MM.1S (cell line): Measurements from ENCODE around the gene EXOC3.

ENCODE experiments used
- DNase-seq: peaks from one replicate; pipeline ENCODE4 v3.0.0-alpha.2; 2015
- H2AFZ ChIP-seq: fragments of 300-600 bp; sonication (generic); 2 replicates; pipeline ENCODE4 v1.6.0; 2016; ENCODE audit warnings: antibody characterized with exemption, low read length
- H3F3A ChIP-seq: fragments of 300-600 bp; sonication (generic); 2 replicates; pipeline ENCODE4 v1.6.1; 2016; ENCODE audit warnings: mild to moderate bottlenecking, antibody characterized with exemption, low read length, moderate library complexity, mixed read lengths; ENCODE audit not compliant: insufficient read depth
- H3K27ac ChIP-seq: fragments of 300-600 bp; sonication (generic); 2 replicates; pipeline ENCODE4 v1.5.1; 2016; ENCODE audit warnings: mild to moderate bottlenecking, low read length
- H3K27me3 ChIP-seq: fragments of 300-600 bp; sonication (generic); replicated peaks from 2 replicates; pipeline ENCODE4 v1.6.0; 2016; ENCODE audit warnings: low read length; ENCODE audit not compliant: insufficient read depth
- H3K36me3 ChIP-seq: fragments of 300-600 bp; sonication (generic); replicated peaks from 2 replicates; pipeline ENCODE4 v1.6.1; 2016; ENCODE audit warnings: mild to moderate bottlenecking, low read length, mixed read lengths; ENCODE audit not compliant: insufficient read depth
- H3K4me1 ChIP-seq: fragments of 300-600 bp; sonication (generic); 2 replicates; pipeline ENCODE4 v1.6.1; 2016; ENCODE audit warnings: low read length, mixed read lengths
- H3K4me2 ChIP-seq: fragments of 300-600 bp; sonication (generic); 2 replicates; pipeline ENCODE4 v1.6.0; 2016; ENCODE audit warnings: low read depth, low read length
- H3K4me3 ChIP-seq: fragments of 300-600 bp; sonication (generic); 2 replicates; pipeline ENCODE4 v1.5.1; 2016; ENCODE audit warnings: low read length, mixed read lengths
- H3K79me2 ChIP-seq: fragments of 300-600 bp; sonication (generic); 2 replicates; pipeline ENCODE4 v1.6.1; 2016; ENCODE audit warnings: mixed run types, low read length, mixed read lengths
- H3K9ac ChIP-seq: fragments of 300-600 bp; sonication (generic); 2 replicates; pipeline ENCODE4 v1.6.1; 2016; ENCODE audit warnings: low read length, mixed read lengths
- H3K9me2 ChIP-seq: fragments of 300-600 bp; sonication (generic); replicated peaks from 2 replicates; pipeline ENCODE4 v1.6.1; 2016; ENCODE audit warnings: mild to moderate bottlenecking, low read length, mixed read lengths; ENCODE audit not compliant: insufficient read depth
- H3K9me3 ChIP-seq: fragments of 300-600 bp; sonication (generic); replicated peaks from 2 replicates; pipeline ENCODE4 v1.6.1; 2016; ENCODE audit warnings: mild to moderate bottlenecking, low read length, mixed read lengths; ENCODE audit not compliant: insufficient read depth
- H4K20me1 ChIP-seq: fragments of 300-600 bp; sonication (generic); 2 replicates; pipeline ENCODE4 v1.6.1; 2016; ENCODE audit warnings: mild to moderate bottlenecking, low read length, moderate library complexity, mixed read lengths; ENCODE audit not compliant: insufficient read depth
- CTCF ChIP-seq: fragments of 300-600 bp; sonication (generic); IDR thresholded peaks from 2 replicates; pipeline ENCODE4 v1.5.1; 2016; ENCODE audit warnings: antibody characterized with exemption, low read length, mixed read lengths
- EZH2 ChIP-seq: fragments of 300-600 bp; sonication (generic); optimal IDR thresholded peaks from 2 replicates; pipeline ENCODE3; 2017; ENCODE audit warnings: low read depth, mild to moderate bottlenecking, antibody characterized with exemption, low read length, mixed read lengths
- EZH2phosphoT487 ChIP-seq: fragments of 300-600 bp; sonication (generic); IDR thresholded peaks from 2 replicates; pipeline ENCODE4 v1.6.1; 2018; ENCODE audit warnings: antibody characterized with exemption, low read length

Gene EXOC3

GRCh38 chr5:420632-421286 is 22.2 kb upstream of the EXOC3 start:
- TF ChIP-seq EZH2phosphoT487 (no peak), CTCF (no peak), EZH2 (no peak)
- H2AFZ ChIP-seq = no peak overlapping the region
- no peak overlapping the region for H3K9ac ChIP-seq
- no peaks in the 10 kb centered on the region for H3K79me2 ChIP-seq
- H3K4me2 ChIP-seq = no peak overlapping the region
- no peak for DNase-seq
- H3K4me3 ChIP-seq = no peak overlapping the region
- H4K20me1 ChIP-seq = no peaks in the 10 kb centered on the region
- no peaks in the 10 kb centered on the region for H3K36me3 ChIP-seq
- H3K9me2 ChIP-seq = no peaks in the 10 kb centered on the region
- H3F3A ChIP-seq = 0 out of 2 replicates have a peak, but pooled peaks cover 3% of the 10 kb centered on the region
- H3K27ac ChIP-seq = no peak overlapping the region
- H3K4me1 ChIP-seq = peaks cover 9% of the 10 kb centered on the region
- no peaks in the 10 kb centered on the region for H3K9me3 ChIP-seq
- H3K27me3 ChIP-seq = no peaks in the 10 kb centered on the region

- Histone ChIP-seq H3K79me2 (no peaks in the 10 kb centered on the region), H3K4me3 (no peak overlapping the region), H4K20me1 (no peaks in the 10 kb centered on the region), H3K9me2 (no peaks in the 10 kb centered on the region), H3K4me1 (peaks cover 9% of the 10 kb centered on the region), H3K27me3 (no peaks in the 10 kb centered on the region), H3K9ac (no peak overlapping the region), H3K36me3 (no peaks in the 10 kb centered on the region), H3K4me2 (no peak overlapping the region), H2AFZ (no peak overlapping the region), H3F3A (0 out of 2 replicates have a peak, but pooled peaks cover 3% of the 10 kb centered on the region), H3K27ac (no peak overlapping the region), H3K9me3 (no peaks in the 10 kb centered on the region)
- no peak for TF ChIP-seq CTCF
- TF ChIP-seq EZH2phosphoT487 = no peak
- no peak for TF ChIP-seq EZH2
- no peak for DNase-seq
Measured at GRCh38 chr5:421287-421880, 21.6 kb upstream of the EXOC3 start.

GRCh38 chr5:421901-422300 is 21.1 kb upstream of the EXOC3 start:
- Histone ChIP-seq H3K27ac (no peak overlapping the region), H2AFZ (no peak overlapping the region), H3K9me3 (no peaks in the 10 kb centered on the region), H3K4me3 (no peak overlapping the region), H3K79me2 (no peaks in the 10 kb centered on the region), H3K9ac (no peak overlapping the region), H3K36me3 (no peaks in the 10 kb centered on the region), H3K4me1 (peaks cover 9% of the 10 kb centered on the region), H3K27me3 (no peaks in the 10 kb centered on the region), H3F3A (0 out of 2 replicates have a peak, but pooled peaks cover 3% of the 10 kb centered on the region), H3K9me2 (no peaks in the 10 kb centered on the region), H4K20me1 (no peaks in the 10 kb centered on the region), H3K4me2 (no peak overlapping the region)
- no peak for DNase-seq
- TF ChIP-seq CTCF (no peak), EZH2phosphoT487 (no peak), EZH2 (no peak)
